K562 (cell line): ENCODE results near the gene PACSIN1.

Source experiments
- AFF4 ChIP-seq: sonication (generic); formaldehyde crosslinking; IDR thresholded peaks from 2 replicates; pipeline ENCODE4 v1.8.0; 2023; ENCODE audit warnings: mild to moderate bottlenecking, missing genetic modification reagents
- ARNT ChIP-seq, 2 experiments: fragments of 450-650 bp; IDR thresholded peaks; 2 replicates each; pipeline ENCODE4 v1.6.1; 2016; ENCODE audit warnings: mild to moderate bottlenecking in 1 of 2
- CBX8 ChIP-seq: fragments of 200-600 bp; sonication (generic); IDR thresholded peaks from 2 replicates; pipeline ENCODE4 v1.6.1; 2012; ENCODE audit warnings: borderline replicate concordance, mixed run types, low read depth, mild to moderate bottlenecking, moderate library complexity, mixed read lengths, low read length, control low read depth, inconsistent platforms; ENCODE audit not compliant: poor library complexity, severe bottlenecking; ENCODE audit errors: extremely low read depth
- EP300 ChIP-seq: IDR thresholded peaks from 2 replicates; pipeline ENCODE4 v1.6.1; 2012; ENCODE audit warnings: low read length, improper control_type of control experiment
- EZH2 ChIP-seq: IDR thresholded peaks from 2 replicates; pipeline ENCODE4 v1.6.1; 2012; ENCODE audit warnings: low read depth, mild to moderate bottlenecking, inconsistent platforms, low read length, borderline replicate concordance
- MYC ChIP-seq, 2 experiments: fragments of 250-450 bp in 1 of 2; sonication (Bioruptor Pico) in 1 of 2; IDR thresholded peaks; 2 replicates each; pipeline versions ENCODE4 v1.5.1 to v1.6.1; 2012 to 2021; ENCODE audit warnings: low read depth in 2 of 2, borderline replicate concordance in 1 of 2, improper control_type of control experiment in 1 of 2, low read length in 1 of 2, mild to moderate bottlenecking in 1 of 2, moderate library complexity in 1 of 2
- POLR2A ChIP-seq: fragments of 450-650 bp; conservative IDR thresholded peaks from 2 replicates; pipeline ENCODE4 v1.6.1; 2016
- RNF219 ChIP-seq: fragments of 250-450 bp; sonication (Bioruptor Pico); IDR thresholded peaks from 2 replicates; pipeline ENCODE4 v1.5.0; 2022; ENCODE audit warnings: mild to moderate bottlenecking
- SP1 ChIP-seq: sonication (generic); formaldehyde crosslinking; IDR thresholded peaks from 2 replicates; pipeline ENCODE4 v1.8.1; 2022; ENCODE audit warnings: mild to moderate bottlenecking, missing genetic modification reagents
- TCF7 ChIP-seq: sonication (generic); IDR thresholded peaks from 2 replicates; pipeline ENCODE4 v1.6.1; 2016; ENCODE audit warnings: antibody characterized with exemption, borderline replicate concordance
- TCF7L2 ChIP-seq: fragments of 150-350 bp; IDR thresholded peaks from 2 replicates; pipeline ENCODE4 v1.6.1; 2016; ENCODE audit warnings: low read depth, mild to moderate bottlenecking, low read length, moderate library complexity
- ZNF12 ChIP-seq: sonication (generic); formaldehyde crosslinking; IDR thresholded peaks from 2 replicates; pipeline ENCODE4 v1.4.0; 2020; ENCODE audit warnings: mild to moderate bottlenecking, missing genetic modification reagents
- ZNF395 ChIP-seq: fragments of 200-800 bp; sonication (Bioruptor generic); IDR thresholded peaks from 2 replicates; pipeline ENCODE4 v1.6.1; 2017; ENCODE audit warnings: missing genetic modification characterization, missing compliant biosample characterization
- ZNF740 ChIP-seq, 3 experiments: fragments of 200-800 bp in 1 of 3; sonication (Bioruptor generic) in 1 of 3; sonication (generic) in 1 of 3; formaldehyde crosslinking in 1 of 3; IDR thresholded peaks; 2 replicates each; pipeline versions ENCODE4 v1.6.1 to v1.8.0; 2016 to 2022; ENCODE audit warnings: mild to moderate bottlenecking in 2 of 3, missing compliant biosample characterization in 2 of 3, missing genetic modification characterization in 2 of 3, missing genetic modification reagents in 1 of 3

GRCh38 chr6:34484391-34484790 is 18.5 kb downstream of the PACSIN1 start:
- no peak for TF ChIP-seq AFF4 (CRISPR knock-in tag)
- TF ChIP-seq TCF7, result no peak
- TF ChIP-seq SP1 (CRISPR knock-in tag), result no peak
- no peak for TF ChIP-seq EP300
- TF ChIP-seq ZNF740 (CRISPR knock-in tag; IDR thresholded peaks at IDR 0.05), result no peak
- no peak for TF ChIP-seq ZNF740 (tag; IDR thresholded peaks at IDR 0.05)
- no peak for TF ChIP-seq MYC (IDR thresholded peaks at IDR 0.05; ENCODE audit: low read depth, low read length)
- no peak for TF ChIP-seq MYC (CRISPR knock-in tag; IDR thresholded peaks at IDR 0.05; ENCODE audit: borderline replicate concordance, low read depth)
- TF ChIP-seq CBX8, result no peak
- TF ChIP-seq ZNF12 (CRISPR knock-in tag), result no peak
- no peak for TF ChIP-seq TCF7L2
- TF ChIP-seq RNF219 (CRISPR knock-in tag), result no peak
- TF ChIP-seq ARNT (IDR thresholded peaks at IDR 0.05), result no peak
- TF ChIP-seq POLR2A, result no peak
- TF ChIP-seq ZNF395 (CRISPR knock-in tag), result no peak
- TF ChIP-seq EZH2, result no peak
